ENCODE data around the gene ANKRD11.

The ANKRD11 gene

GRCh38 chr16:89330177-89330856 lies 160.0 kb downstream of the ANKRD11 start:
- TF ChIP-seq FOXP2 (optimal IDR thresholded peaks at IDR 0.05; ENCODE audit: borderline replicate concordance, extremely low read depth, extremely low read length, insufficient read depth), result peak; percentile 77
- no peak for TF ChIP-seq TAF1 (IDR thresholded peaks at IDR 0.05; ENCODE audit: borderline replicate concordance, insufficient read depth, low read length)
- TF ChIP-seq POLR2AphosphoS5 (IDR thresholded peaks at IDR 0.05; ENCODE audit: low read depth, low read length), result no peak
- no peak for TF ChIP-seq SIN3A (IDR thresholded peaks at IDR 0.05; ENCODE audit: borderline replicate concordance, insufficient read depth, low read length)
- no peak for TF ChIP-seq REST (IDR thresholded peaks at IDR 0.05; ENCODE audit: insufficient read depth in 1 of 2, low read depth in 2 of 2, low read length in 2 of 2)

- TF ChIP-seq SIN3A (IDR thresholded peaks at IDR 0.05; ENCODE audit: borderline replicate concordance, insufficient read depth, low read length), result no peak
- TF ChIP-seq POLR2AphosphoS5 (IDR thresholded peaks at IDR 0.05; ENCODE audit: low read depth, low read length), result no peak
- no peak for TF ChIP-seq FOXP2 (optimal IDR thresholded peaks at IDR 0.05; ENCODE audit: borderline replicate concordance, extremely low read depth, extremely low read length, insufficient read depth)
Measured at GRCh38 chr16:89326721-89327120, 163.6 kb downstream of the ANKRD11 start.

- TF ChIP-seq TAF1 (IDR thresholded peaks at IDR 0.05; ENCODE audit: borderline replicate concordance, insufficient read depth, low read length) (no peak), SIN3A (IDR thresholded peaks at IDR 0.05; ENCODE audit: borderline replicate concordance, insufficient read depth, low read length) (0 out of 2 replicates have a peak, but pooled peaks have one; percentile 59)
Measured at GRCh38 chr16:89325861-89326471, 164.4 kb downstream of the ANKRD11 start.

- TF ChIP-seq REST (IDR thresholded peaks at IDR 0.05; ENCODE audit: insufficient read depth in 1 of 2, low read depth in 2 of 2, low read length in 2 of 2) (no peak), SIN3A (IDR thresholded peaks at IDR 0.05; ENCODE audit: borderline replicate concordance, insufficient read depth, low read length) (no peak), POLR2AphosphoS5 (IDR thresholded peaks at IDR 0.05; ENCODE audit: low read depth, low read length) (no peak), FOXP2 (optimal IDR thresholded peaks at IDR 0.05; ENCODE audit: borderline replicate concordance, extremely low read depth, extremely low read length, insufficient read depth) (no peak), TAF1 (IDR thresholded peaks at IDR 0.05; ENCODE audit: borderline replicate concordance, insufficient read depth, low read length) (no peak)
Measured at GRCh38 chr16:89324056-89325010, 166.0 kb downstream of the ANKRD11 start.

GRCh38 chr16:89323120-89323960 lies 167.0 kb downstream of the ANKRD11 start:
- no peak for TF ChIP-seq TAF1 (IDR thresholded peaks at IDR 0.05; ENCODE audit: borderline replicate concordance, insufficient read depth, low read length)
- TF ChIP-seq REST (IDR thresholded peaks at IDR 0.05; ENCODE audit: insufficient read depth in 1 of 2, low read depth in 2 of 2, low read length in 2 of 2), result peak in 1 of 2 experiments; percentile 53; a peak in 1 of 4 replicates
